Endodermal cell (in vitro differentiated cells): ENCODE data around the gene PRDM12. TPM values are rescaled to one million over a fixed set of nuclear protein-coding genes. Genes with fewer than 3 reads are reported as not detected.

Source experiments
- DNase-seq: peaks from one replicate; pipeline ENCODE4 v3.0.0-alpha.2; 2017
- H3K27ac ChIP-seq: 2 replicates; pipeline ENCODE4 v1.5.1; 2013; ENCODE audit warnings: mild to moderate bottlenecking, low read depth, low read length, moderate library complexity
- H3K27me3 ChIP-seq: 2 replicates; pipeline ENCODE4 v1.6.1; 2013; ENCODE audit warnings: mild to moderate bottlenecking, low read length, moderate library complexity; ENCODE audit not compliant: insufficient read depth, control insufficient read depth, poor library complexity, severe bottlenecking
- H3K36me3 ChIP-seq: 2 replicates; pipeline ENCODE4 v1.7.0; 2013; ENCODE audit warnings: mild to moderate bottlenecking, low read length, moderate library complexity; ENCODE audit not compliant: control insufficient read depth, insufficient read depth
- H3K4me1 ChIP-seq: one replicate; pipeline ENCODE4 v1.7.0; 2013; ENCODE audit warnings: low read length; ENCODE audit not compliant: control insufficient read depth, insufficient read depth
- H3K4me3 ChIP-seq: 2 replicates; pipeline ENCODE4 v1.5.1; 2013; ENCODE audit warnings: mild to moderate bottlenecking, low read length, moderate library complexity
- H3K9ac ChIP-seq: 2 replicates; pipeline ENCODE4 v1.6.1; 2013; ENCODE audit warnings: mild to moderate bottlenecking, low read length, moderate library complexity; ENCODE audit not compliant: poor library complexity, severe bottlenecking; ENCODE audit errors: extremely low read depth
- H3K9me3 ChIP-seq: 2 replicates; pipeline ENCODE4 v1.6.1; 2013; ENCODE audit warnings: mild to moderate bottlenecking, low read length, moderate library complexity; ENCODE audit not compliant: control insufficient read depth
- H3K27ac Mint-ChIP-seq: 2 replicates; pipeline ENCODE4 v1.8.0; 2020; ENCODE audit warnings: mixed read lengths
- H3K27me3 Mint-ChIP-seq: 2 replicates; pipeline ENCODE4 v1.8.0; 2021; ENCODE audit warnings: mild to moderate bottlenecking, mixed read lengths; ENCODE audit not compliant: insufficient read depth
- H3K36me3 Mint-ChIP-seq: 2 replicates; pipeline ENCODE4 v1.8.0; 2020; ENCODE audit warnings: low read depth, mixed read lengths
- H3K4me1 Mint-ChIP-seq: 2 replicates; pipeline ENCODE4 v1.8.0; 2020; ENCODE audit warnings: mixed read lengths
- H3K4me3 Mint-ChIP-seq: 2 replicates; pipeline ENCODE4 v1.8.0; 2020; ENCODE audit warnings: mild to moderate bottlenecking, moderate library complexity, mixed read lengths
- H3K9me3 Mint-ChIP-seq: 2 replicates; pipeline ENCODE4 v1.8.0; 2020; ENCODE audit warnings: mild to moderate bottlenecking, mixed read lengths
- CTCF ChIP-seq: fragments of 200-600 bp; sonication (generic); conservative IDR thresholded peaks from 2 replicates; pipeline ENCODE4 v1.5.0; 2021; ENCODE audit warnings: antibody characterized with exemption, mild to moderate bottlenecking
- WGBS, 2 experiments: methylation state at CpG; one replicate each; pipeline versions ENCODE4 v1.1.5 to v1.1.7; 2013; ENCODE audit warnings: missing lambda C conversion rate in 2 of 2, mixed read lengths in 1 of 2; ENCODE audit not compliant: insufficient coverage in 1 of 2, insufficient read length in 1 of 2; 5-methylcytosine and 5-hydroxymethylcytosine counted together
- total RNA-seq, 2 donors: library from RNA; stranded (reverse); fragmentation: NEBNext Ultra II Directional in 1 of 2; extraction: Animal tissue kit (Norgen Biotek cat#: 25700) in 1 of 2; gene quantifications; 2 replicates in 1 of 2; 3 replicates in 1 of 2; pipeline ENCODE4 v1.2.1, GENCODE V29; 2021

PRDM12 gene
- total RNA-seq, 2 donors from 2014 or later, result not detected

DNA sequence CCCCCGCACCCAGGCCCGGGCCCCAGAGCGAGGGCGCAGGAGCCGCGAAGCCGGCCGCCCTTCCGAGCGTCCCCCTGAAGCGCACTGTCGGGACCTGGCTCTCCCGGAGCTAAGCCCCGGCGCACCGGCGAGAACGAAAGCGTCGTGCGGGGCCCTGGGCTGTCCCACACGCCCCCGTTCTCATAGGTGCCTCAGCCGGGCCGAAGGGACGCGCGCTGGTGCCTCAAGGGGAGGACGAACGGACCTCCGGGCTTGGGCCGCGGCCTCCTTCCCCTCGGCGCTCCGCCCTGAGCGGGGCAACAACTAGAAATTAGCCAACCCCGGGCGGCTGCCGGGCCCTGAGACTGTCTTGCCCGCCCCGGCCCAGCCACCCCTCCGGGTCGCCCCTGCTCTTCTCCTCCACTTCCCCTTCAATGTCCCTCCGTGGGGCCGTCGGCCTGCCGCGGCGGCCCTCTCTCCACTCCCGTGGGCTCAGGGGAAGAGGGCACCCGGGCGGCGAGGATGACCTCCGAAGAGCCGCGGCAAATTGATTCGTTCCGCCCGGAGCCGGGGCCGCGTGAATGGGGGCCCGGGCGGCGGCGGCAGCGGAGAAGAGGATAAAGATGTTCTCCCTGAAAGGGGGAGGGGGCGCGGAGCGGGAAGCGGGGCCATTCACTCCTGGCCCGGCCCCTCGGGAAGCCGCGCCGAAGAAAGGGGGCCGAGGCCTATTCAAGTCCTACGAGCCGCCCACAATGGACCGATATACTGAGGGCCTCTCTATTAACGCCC, 3.5 kb upstream of the PRDM12 start:
- H3K36me3 ChIP-seq, result no peaks in the 10 kb centered on the region
- no peak overlapping the region for H3K27ac Mint-ChIP-seq
- no peak overlapping the region for H3K4me3 Mint-ChIP-seq
- peaks cover 99% of the 10 kb centered on the region for H3K27me3 Mint-ChIP-seq
- H3K4me1 ChIP-seq, result no peaks in the 10 kb centered on the region
- peak; percentile 73 for DNase-seq
- H3K27ac ChIP-seq, result no peak overlapping the region
- 0 to 1% methylated on average over 22 to 82 of the region's 82 CpGs for WGBS, 2 experiments
- no peak for TF ChIP-seq CTCF
- peaks cover 4% of the 10 kb centered on the region for H3K4me1 Mint-ChIP-seq
- H3K27me3 ChIP-seq, result peaks cover 100% of the 10 kb centered on the region
- H3K9me3 ChIP-seq, result no peaks in the 10 kb centered on the region
- no peak overlapping the region for H3K4me3 ChIP-seq
- H3K9ac ChIP-seq, result no peak overlapping the region
- peaks cover 4% of the 10 kb centered on the region for H3K36me3 Mint-ChIP-seq
- H3K9me3 Mint-ChIP-seq, result peaks cover 13% of the 10 kb centered on the region

- H3K27ac Mint-ChIP-seq, result no peak overlapping the region
- DNase-seq, result peak; percentile 72
- peaks cover 13% of the 10 kb centered on the region for H3K9me3 Mint-ChIP-seq
- H3K9ac ChIP-seq, result no peak overlapping the region
- peaks cover 99% of the 10 kb centered on the region for H3K27me3 Mint-ChIP-seq
- peak overlapping the region; percentile 10 for H3K4me3 Mint-ChIP-seq
- TF ChIP-seq CTCF, result no peak
- H3K4me1 Mint-ChIP-seq, result peaks cover 6% of the 10 kb centered on the region
- no peaks in the 10 kb centered on the region for H3K9me3 ChIP-seq
- peaks cover 100% of the 10 kb centered on the region for H3K27me3 ChIP-seq
- no peaks in the 10 kb centered on the region for H3K4me1 ChIP-seq
- H3K36me3 Mint-ChIP-seq, result peaks cover 4% of the 10 kb centered on the region
- H3K4me3 ChIP-seq, result no peak overlapping the region
- no peaks in the 10 kb centered on the region for H3K36me3 ChIP-seq
- H3K27ac ChIP-seq, result no peak overlapping the region
- 3 to 5% methylated on average over 14 to 47 of the region's 47 CpGs for WGBS, 2 experiments
Measured at GRCh38 chr9:130661451-130662098, 2.8 kb upstream of the PRDM12 start.

DNA sequence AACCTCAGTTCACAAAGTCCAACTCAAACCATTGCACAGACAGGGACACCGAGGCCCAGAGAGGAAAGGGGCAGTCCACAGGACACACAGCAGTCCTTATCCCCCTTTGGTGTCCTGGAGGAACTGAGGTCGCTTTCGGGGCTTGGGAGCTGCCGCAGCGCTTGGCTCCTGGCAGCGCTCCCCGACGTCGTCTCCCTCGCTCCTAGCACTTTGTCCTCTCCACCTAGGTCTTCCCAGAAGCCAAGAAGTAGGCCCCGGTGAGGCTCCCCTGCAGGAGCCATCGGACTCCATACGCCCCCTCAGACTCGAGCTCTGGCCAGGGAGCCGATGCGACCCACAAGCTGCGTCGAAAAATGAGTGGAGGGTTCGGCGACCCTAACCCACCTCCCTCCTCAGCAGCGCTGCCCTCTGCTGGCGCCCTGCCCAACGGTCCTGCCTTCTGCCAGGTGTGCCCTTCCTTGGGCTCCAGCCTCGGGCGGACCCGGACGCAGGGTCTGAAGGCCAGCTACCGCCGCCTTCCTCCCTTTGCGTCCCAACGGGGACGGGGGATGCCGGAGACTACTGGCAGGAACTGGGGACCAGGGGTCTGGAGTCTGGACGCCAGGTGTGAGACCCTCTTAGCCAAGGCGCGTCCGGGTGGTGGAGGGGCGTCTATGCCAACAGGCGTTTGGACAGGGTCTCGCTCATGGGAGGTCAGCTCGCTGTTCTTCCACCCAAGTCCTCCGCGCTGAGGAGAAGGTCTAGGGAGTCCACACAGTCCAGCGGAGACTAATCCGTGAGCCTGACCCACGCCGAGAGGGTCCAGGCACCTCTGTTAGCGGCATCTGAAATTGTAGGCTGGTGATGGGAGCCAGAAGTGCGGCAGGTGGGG, 2.1 kb upstream of the PRDM12 start:
- peak; percentile 80 for DNase-seq
- WGBS, 2 experiments, result 8 to 12% methylated on average over 17 to 49 of the region's 49 CpGs
- H3K27ac Mint-ChIP-seq, result no peak overlapping the region
- H3K4me1 ChIP-seq, result no peaks in the 10 kb centered on the region
- peaks cover 4% of the 10 kb centered on the region for H3K36me3 Mint-ChIP-seq
- no peak overlapping the region for H3K9ac ChIP-seq
- peaks cover 100% of the 10 kb centered on the region for H3K27me3 ChIP-seq
- peaks cover 9% of the 10 kb centered on the region for H3K9me3 Mint-ChIP-seq
- H3K36me3 ChIP-seq, result no peaks in the 10 kb centered on the region
- H3K27ac ChIP-seq, result no peak overlapping the region
- peaks cover 6% of the 10 kb centered on the region for H3K4me1 Mint-ChIP-seq
- H3K4me3 ChIP-seq, result no peak overlapping the region
- no peaks in the 10 kb centered on the region for H3K9me3 ChIP-seq
- peak; percentile 60 for TF ChIP-seq CTCF
- peaks cover 99% of the 10 kb centered on the region for H3K27me3 Mint-ChIP-seq
- peak overlapping the region; percentile 26 for H3K4me3 Mint-ChIP-seq
